GM21529 (cell line): ENCODE measurements around the gene VARS2.

Source experiments
- ATAC-seq: cut with Tn5 transposase; IDR thresholded peaks from one replicate; pipeline ENCODE4 v1.9.1; 2021; ENCODE audit not compliant: unreplicated experiment

VARS2 gene

DNA sequence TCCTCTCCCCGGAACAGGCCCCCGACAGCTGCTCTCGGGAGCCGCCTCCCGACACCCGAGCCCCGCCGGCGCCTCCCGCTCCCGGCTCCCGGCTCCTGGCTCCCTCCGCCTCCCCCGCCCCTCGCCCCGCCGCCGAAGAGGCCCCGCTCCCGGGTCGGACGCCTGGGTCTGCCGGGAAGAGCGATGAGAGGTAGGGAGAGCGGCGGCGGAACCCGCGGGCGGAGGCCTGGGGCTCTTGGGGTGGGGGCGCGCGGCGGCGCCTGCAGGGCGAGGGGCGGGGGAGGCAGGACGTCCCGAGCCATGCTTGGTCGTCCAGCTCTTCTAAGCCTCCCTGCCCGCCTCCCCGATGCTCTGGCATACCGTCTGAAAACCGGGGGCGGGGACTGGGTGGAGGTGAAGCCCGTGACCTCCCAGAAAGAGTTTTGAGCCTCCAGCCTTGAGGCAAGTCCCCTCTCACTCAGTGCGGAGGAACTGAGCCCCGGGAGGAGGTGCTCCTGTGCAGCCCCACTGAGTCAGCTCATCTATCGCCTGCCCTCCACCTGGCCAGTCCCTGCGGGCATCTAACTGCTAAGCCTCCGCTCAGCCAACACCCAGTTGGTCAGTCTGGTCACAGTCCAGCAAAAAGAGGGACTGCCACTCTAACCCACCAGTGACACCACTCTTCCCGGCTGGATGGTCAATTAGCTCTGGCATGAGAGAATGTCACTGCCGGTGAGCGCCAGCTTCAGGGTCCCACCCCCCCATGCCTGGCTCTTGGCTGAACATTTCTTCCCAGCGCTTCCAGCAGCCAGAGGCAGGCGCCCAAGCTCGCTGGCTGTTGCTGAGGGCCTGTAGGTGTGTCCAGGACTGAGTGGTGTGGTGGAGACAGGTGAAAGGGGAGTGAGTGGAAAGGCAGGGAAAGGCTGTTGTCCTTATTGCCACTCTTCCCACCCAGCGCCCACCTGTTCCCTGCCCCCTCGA, 29.2 kb upstream of the VARS2 start:
- no peak for ATAC-seq

DNA sequence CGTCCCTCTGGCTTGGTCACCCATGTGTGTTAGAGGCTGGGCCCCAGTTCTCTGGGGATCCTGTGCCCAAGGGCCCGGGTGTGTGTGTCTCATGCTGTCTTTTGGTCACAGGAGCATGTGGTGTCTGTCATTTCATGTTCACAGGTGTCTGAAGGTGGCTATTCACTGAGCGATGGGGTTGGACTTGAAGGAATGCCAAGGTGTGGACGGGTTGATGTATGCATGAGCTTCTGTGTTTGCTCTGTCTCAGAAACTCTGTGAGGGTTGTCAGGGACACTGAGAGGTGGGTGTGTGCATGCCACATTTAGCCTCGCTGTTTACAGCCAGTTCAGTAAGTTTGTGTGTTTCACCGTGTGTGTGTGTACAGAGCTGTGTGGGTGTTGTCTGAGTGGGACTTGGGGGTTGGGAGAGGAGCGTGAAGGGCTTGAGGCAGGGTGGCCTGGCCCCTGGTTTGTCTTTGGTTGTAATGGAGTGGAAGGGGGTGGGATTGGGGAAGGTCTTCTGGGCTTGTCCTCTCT, 28.5 kb upstream of the VARS2 start:
- no peak for ATAC-seq

- no peak for ATAC-seq
These were observed 27.8 kb upstream of the VARS2 start for GRCh38 chr6:30885999-30886896.

DNA sequence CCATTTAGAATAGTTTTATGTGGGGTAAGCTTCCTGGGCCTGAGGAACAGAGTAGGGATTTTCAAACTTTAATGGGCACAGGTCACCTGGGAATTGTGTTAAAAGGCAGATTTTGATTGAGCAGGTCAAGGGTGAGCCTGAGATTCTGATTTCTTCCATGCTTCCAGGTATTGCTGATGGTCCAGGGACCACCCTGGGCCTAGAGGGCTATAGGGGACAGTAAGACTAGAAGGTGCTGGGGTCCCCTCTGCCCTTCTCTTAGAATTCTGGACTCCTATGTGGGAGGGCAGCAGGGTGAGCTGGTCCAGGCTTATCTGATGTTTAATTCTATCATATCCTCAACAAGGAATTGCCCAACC, 27.2 kb upstream of the VARS2 start:
- no peak for ATAC-seq

- no peak for ATAC-seq
These were observed 25.9 kb upstream of the VARS2 start for GRCh38 chr6:30887901-30888815.

DNA sequence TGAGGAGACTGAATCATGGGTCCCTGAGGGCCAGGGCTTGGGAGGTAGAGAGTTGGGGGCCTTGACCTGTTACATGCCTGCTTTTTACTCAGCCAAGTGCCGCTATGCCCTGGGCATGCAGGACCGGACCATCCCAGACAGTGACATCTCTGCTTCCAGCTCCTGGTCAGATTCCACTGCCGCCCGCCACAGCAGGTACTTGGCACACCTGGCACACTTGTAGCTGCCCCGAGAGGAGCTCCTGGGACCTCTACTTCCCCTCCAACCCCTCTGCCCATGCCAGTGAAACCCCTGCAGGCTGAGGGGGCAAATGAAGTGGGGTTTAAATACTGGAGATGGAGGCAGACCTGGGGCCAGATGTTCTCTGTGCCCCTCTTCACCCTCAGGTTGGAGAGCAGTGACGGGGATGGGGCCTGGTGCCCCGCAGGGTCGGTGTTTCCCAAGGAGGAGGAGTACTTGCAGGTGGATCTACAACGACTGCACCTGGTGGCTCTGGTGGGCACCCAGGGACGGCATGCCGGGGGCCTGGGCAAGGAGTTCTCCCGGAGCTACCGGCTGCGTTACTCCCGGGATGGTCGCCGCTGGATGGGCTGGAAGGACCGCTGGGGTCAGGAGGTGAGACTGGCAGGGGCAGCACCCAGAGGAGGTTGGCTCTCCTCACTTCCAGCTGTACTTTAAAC, 25.1 kb upstream of the VARS2 start:
- ATAC-seq: no peak

GRCh38 chr6:30889496-30889885, 24.5 kb upstream of the VARS2 start:
- ATAC-seq: no peak

- no peak for ATAC-seq
These were observed 24.0 kb upstream of the VARS2 start for GRCh38 chr6:30889921-30890645.

- ATAC-seq: no peak
These were observed 23.2 kb upstream of the VARS2 start for GRCh38 chr6:30890646-30891449.

DNA sequence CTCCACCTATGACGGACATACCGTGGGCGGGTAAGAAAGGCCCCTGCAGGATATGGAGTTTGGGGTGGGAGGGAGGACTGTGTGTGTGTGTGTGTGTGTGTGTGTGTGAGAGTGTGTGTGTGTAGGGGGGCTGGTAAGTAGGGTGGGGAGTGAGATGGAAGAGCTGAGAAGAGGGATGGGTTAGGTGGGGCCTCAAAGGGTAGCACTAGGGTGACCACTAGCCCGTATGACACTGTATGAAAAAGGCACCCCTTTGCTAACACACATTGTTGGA, 22.7 kb upstream of the VARS2 start:
- no peak for ATAC-seq

- no peak for ATAC-seq
These were observed 22.1 kb upstream of the VARS2 start for GRCh38 chr6:30891816-30892538.

DNA sequence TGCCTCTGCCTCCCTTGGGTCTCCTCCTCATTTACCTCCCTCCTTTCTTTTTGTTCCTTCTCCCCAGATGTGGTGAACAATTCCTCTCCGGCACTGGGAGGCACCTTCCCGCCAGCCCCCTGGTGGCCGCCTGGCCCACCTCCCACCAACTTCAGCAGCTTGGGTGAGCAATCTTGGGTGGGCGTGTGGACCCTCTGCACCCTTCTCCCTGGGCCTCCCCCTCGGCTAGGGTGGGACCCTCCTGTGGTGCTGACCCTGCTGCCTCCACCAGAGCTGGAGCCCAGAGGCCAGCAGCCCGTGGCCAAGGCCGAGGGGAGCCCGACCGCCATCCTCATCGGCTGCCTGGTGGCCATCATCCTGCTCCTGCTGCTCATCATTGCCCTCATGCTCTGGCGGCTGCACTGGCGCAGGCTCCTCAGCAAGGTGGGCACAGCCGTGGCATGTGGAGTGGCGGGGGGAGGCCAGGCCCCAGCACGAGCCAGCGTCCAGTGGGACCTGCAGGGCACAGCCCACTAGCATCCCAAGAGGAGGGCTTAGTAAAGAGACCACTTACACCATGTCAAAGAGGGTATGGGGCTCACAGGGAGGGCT, 20.9 kb upstream of the VARS2 start:
- ATAC-seq: no peak

DNA sequence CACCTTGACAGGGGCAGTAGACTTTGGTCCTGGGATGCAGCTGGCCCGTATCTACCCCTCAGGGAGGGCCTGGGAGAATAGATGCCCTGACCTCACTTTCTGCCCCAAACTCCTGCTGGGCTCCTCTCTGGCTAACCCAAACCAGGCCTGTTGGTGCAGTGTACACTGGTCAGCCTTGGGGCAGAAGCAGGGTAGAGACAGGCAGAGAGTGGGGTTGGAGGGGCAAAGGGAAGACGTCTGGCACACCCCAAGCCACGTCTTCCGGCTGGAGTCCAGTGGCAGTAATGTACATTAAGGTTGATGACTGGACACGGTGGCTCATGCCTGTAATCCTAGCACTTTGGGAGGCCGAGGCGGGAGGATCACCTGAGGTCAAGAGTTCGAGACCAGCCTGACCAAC, 20.4 kb upstream of the VARS2 start:
- ATAC-seq: no peak

GRCh38 chr6:30894381-30894780, 19.7 kb upstream of the VARS2 start:
- no peak for ATAC-seq

DNA sequence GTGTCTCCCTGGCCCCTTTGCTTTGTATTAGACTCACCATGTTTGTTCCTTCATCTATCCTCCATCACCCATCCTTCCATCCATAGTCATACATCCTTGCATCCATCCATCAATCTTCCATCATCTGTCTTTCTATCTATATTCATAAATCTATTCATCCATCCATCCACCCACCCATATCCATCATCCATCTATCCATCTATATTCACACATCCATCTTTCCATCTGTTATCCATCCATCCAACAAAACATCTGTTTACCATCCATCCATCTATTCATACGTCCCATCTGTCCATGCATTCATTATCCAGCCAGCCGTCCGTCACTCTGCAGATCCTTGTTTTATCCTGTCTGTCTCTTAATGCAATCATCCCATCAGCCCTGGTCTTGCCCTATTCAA, 19.1 kb upstream of the VARS2 start:
- no peak for ATAC-seq

- ATAC-seq: no peak
These were observed 18.7 kb upstream of the VARS2 start for GRCh38 chr6:30895343-30895742.

GRCh38 chr6:30896541-30896940, 17.5 kb upstream of the VARS2 start:
- no peak for ATAC-seq

- ATAC-seq: no peak
These were observed 16.2 kb upstream of the VARS2 start for GRCh38 chr6:30897882-30898281.
